PC-9 (cell line): ENCODE results near the gene REV1. TPM values are rescaled to one million over a fixed set of nuclear protein-coding genes. Genes with fewer than 3 reads are reported as not detected.

Experiments used
- BruUV-seq: library from RNA; stranded (reverse); fragments of 400-500 nt; replicated peaks from 2 replicates; lab custom pipeline; 2021; lab: Mats Ljungman, UMichigan
- CTCF ChIA-PET: fragments of 300-600 bp; sonication (Branson Sonifier 250); formaldehyde crosslinking; loops from one replicate; lab custom pipeline; 2022; ENCODE audit warnings: antibody characterized with exemption; lab: Charles Lee
- POLR2A ChIA-PET: fragments of 300-600 bp; sonication (Branson Sonifier 250); formaldehyde crosslinking; loops from one replicate; lab custom pipeline; 2022; ENCODE audit warnings: antibody characterized with exemption; ENCODE audit not compliant: unreplicated experiment; lab: Charles Lee
- DNase-seq, 2 experiments: peaks; one replicate each; pipeline versions ENCODE4 v3.0.0 to v3.0.0-alpha.2; 2015 to 2022; ENCODE audit warnings: mixed read lengths in 1 of 2
- H2AFZ ChIP-seq: fragments of 200-600 bp; sonication (generic); 2 replicates; pipeline ENCODE4 v1.8.1; 2017; ENCODE audit warnings: antibody characterized with exemption
- H3F3A ChIP-seq: fragments of 200-600 bp; sonication (generic); 2 replicates; pipeline ENCODE4 v1.8.1; 2017; ENCODE audit warnings: antibody characterized with exemption, mild to moderate bottlenecking, low read depth; ENCODE audit not compliant: insufficient read depth
- H3K27ac ChIP-seq: fragments of 200-600 bp; sonication (generic); 2 replicates; pipeline ENCODE4 v1.6.1; 2016; ENCODE audit warnings: mixed run types
- H3K27me3 ChIP-seq: fragments of 200-600 bp; sonication (generic); 2 replicates; pipeline ENCODE4 v1.6.1; 2016; ENCODE audit warnings: low read depth, mixed run types; ENCODE audit not compliant: insufficient read depth
- H3K36me3 ChIP-seq: fragments of 200-600 bp; sonication (generic); 2 replicates; pipeline ENCODE4 v1.6.1; 2016; ENCODE audit warnings: low read depth, mixed run types
- H3K4me1 ChIP-seq: fragments of 200-600 bp; sonication (generic); replicated peaks from 2 replicates; pipeline ENCODE4 v1.6.1; 2016; ENCODE audit warnings: mixed run types; ENCODE audit not compliant: insufficient read depth
- H3K4me2 ChIP-seq: fragments of 200-600 bp; sonication (generic); 2 replicates; pipeline ENCODE4 v1.6.1; 2017; ENCODE audit warnings: mixed run types
- H3K4me3 ChIP-seq: fragments of 200-600 bp; sonication (generic); 2 replicates; pipeline ENCODE4 v1.6.1; 2016; ENCODE audit warnings: mixed run types
- H3K79me2 ChIP-seq: fragments of 200-600 bp; sonication (generic); 2 replicates; pipeline ENCODE4 v1.6.1; 2017; ENCODE audit warnings: low read depth, mixed run types
- H3K9me2 ChIP-seq: fragments of 200-600 bp; sonication (generic); 2 replicates; pipeline ENCODE4 v1.8.1; 2017; ENCODE audit warnings: mild to moderate bottlenecking; ENCODE audit not compliant: insufficient read depth
- H3K9me3 ChIP-seq: fragments of 200-600 bp; sonication (generic); 2 replicates; pipeline ENCODE4 v1.8.1; 2016; ENCODE audit warnings: low read depth; ENCODE audit not compliant: insufficient read depth
- H4K20me1 ChIP-seq: fragments of 200-600 bp; sonication (generic); 2 replicates; pipeline ENCODE4 v1.8.1; 2017; ENCODE audit not compliant: insufficient read depth
- CTCF ChIP-seq: fragments of 200-600 bp; sonication (generic); conservative IDR thresholded peaks from 2 replicates; pipeline ENCODE4 v1.6.1; 2017; ENCODE audit warnings: mixed run types, antibody characterized with exemption, mild to moderate bottlenecking, moderate library complexity
- EZH2 ChIP-seq: fragments of 200-600 bp; sonication (generic); IDR thresholded peaks from 2 replicates; pipeline ENCODE4 v1.8.0; 2017; ENCODE audit warnings: antibody characterized with exemption, low read depth
- intact Hi-C: fragments of 100-400 bp; cut with micrococcal nuclease; formaldehyde crosslinking; loops from one replicate; pipeline ENCODE4 v1.10.0; 2022; ENCODE audit not compliant: unreplicated experiment
- total RNA-seq: library from RNA; stranded (reverse); gene quantifications from 2 replicates; pipeline ENCODE4 v1.2.3, GENCODE V29; 2021

REV1 gene
- total RNA-seq, 1 experiment from 2014 or later, result 50.5 TPM

GRCh38 chr2:99422599-99422998 lies 67.2 kb downstream of the REV1 start:
- Histone ChIP-seq H3F3A (no peaks in the 10 kb centered on the region), H3K36me3 (peaks cover 38% of the 10 kb centered on the region), H3K4me3 (no peak overlapping the region), H3K27ac (no peak overlapping the region), H3K79me2 (no peaks in the 10 kb centered on the region), H3K4me2 (no peak overlapping the region), H3K4me1 (no peaks in the 10 kb centered on the region), H3K9me2 (no peaks in the 10 kb centered on the region), H2AFZ (no peak overlapping the region), H3K27me3 (no peaks in the 10 kb centered on the region), H4K20me1 (no peaks in the 10 kb centered on the region), H3K9me3 (no peaks in the 10 kb centered on the region)
- intact Hi-C loops, result loop anchor here (5.0 kb wide), 2 partner anchors 40 to 50 kb away; no protein-coding TSS in a partner anchor
- ChIA-PET POLR2A (no interaction called here), CTCF (no interaction called here)
- BruUV-seq, result no TSS peak
- no peak for DNase-seq
- TF ChIP-seq EZH2 (no peak), CTCF (no peak)

GRCh38 chr2:99421469-99421868 lies 68.3 kb downstream of the REV1 start:
- Histone ChIP-seq H3K27ac (no peak overlapping the region), H4K20me1 (no peaks in the 10 kb centered on the region), H3K27me3 (no peaks in the 10 kb centered on the region), H3K9me2 (no peaks in the 10 kb centered on the region), H3K4me3 (no peak overlapping the region), H3K9me3 (no peaks in the 10 kb centered on the region), H3K4me1 (no peaks in the 10 kb centered on the region), H3F3A (no peaks in the 10 kb centered on the region), H3K36me3 (peaks cover 40% of the 10 kb centered on the region), H3K79me2 (no peaks in the 10 kb centered on the region), H3K4me2 (no peak overlapping the region), H2AFZ (no peak overlapping the region)
- CTCF ChIA-PET, result no interaction called here
- intact Hi-C loops, result loop anchor here (5.0 kb wide), 2 partner anchors 39 to 51 kb away; no protein-coding TSS in a partner anchor
- POLR2A ChIA-PET, result interaction anchor here (0.8 kb wide), 1 partner anchor 20 kb away, joined by 7 read pairs; no protein-coding TSS in a partner anchor
- no peak for DNase-seq
- TF ChIP-seq EZH2 (no peak), CTCF (no peak)
- BruUV-seq, result no TSS peak

- Histone ChIP-seq H4K20me1 (no peaks in the 10 kb centered on the region), H3K4me2 (no peak overlapping the region), H3K36me3 (peaks cover 45% of the 10 kb centered on the region), H3K27me3 (no peaks in the 10 kb centered on the region), H2AFZ (no peak overlapping the region), H3K4me1 (no peaks in the 10 kb centered on the region), H3K27ac (no peak overlapping the region; the same call in 1 of the 2 replicates), H3K79me2 (no peaks in the 10 kb centered on the region), H3F3A (no peaks in the 10 kb centered on the region), H3K4me3 (no peak overlapping the region), H3K9me3 (no peaks in the 10 kb centered on the region), H3K9me2 (no peaks in the 10 kb centered on the region)
- DNase-seq, result no peak
- intact Hi-C loops, result loop anchor here (5.0 kb wide), 2 partner anchors 39 to 51 kb away; no protein-coding TSS in a partner anchor
- BruUV-seq, result no TSS peak
- ChIA-PET CTCF (no interaction called here), POLR2A (interaction anchor here (0.6 to 0.8 kb wide), 3 partner anchors 20 to 1360 kb away, joined by 4 to 7 read pairs (median 7); no protein-coding TSS in a partner anchor)
- no peak for TF ChIP-seq CTCF
- no peak for TF ChIP-seq EZH2
These were observed 69.0 kb downstream of the REV1 start for GRCh38 chr2:99420751-99421299.
